HG03196 (cell line): ENCODE measurements around the gene PLXNA2.

ENCODE experiments used
- ATAC-seq: cut with Tn5 transposase; IDR thresholded peaks from one replicate; pipeline ENCODE4 v1.9.1; 2021; ENCODE audit not compliant: unreplicated experiment

The PLXNA2 gene

GRCh38 chr1:208243967-208244916, at the start of gene PLXNA2:
Gene PLXNA2, minus strand, starts transcription at chr1:208244384. Its CDS starts 26,462 bp downstream, at chr1:208217922.
- ATAC-seq, result no peak

- no peak for ATAC-seq
Observed at GRCh38 chr1:208292908-208293307, 48.7 kb upstream of the PLXNA2 start.

- ATAC-seq, result no peak
Observed at GRCh38 chr1:208291923-208292711, 47.9 kb upstream of the PLXNA2 start.

GRCh38 chr1:208291129-208291528, 46.9 kb upstream of the PLXNA2 start:
- ATAC-seq, result no peak

- no peak for ATAC-seq
Observed at GRCh38 chr1:208289716-208290115, 45.5 kb upstream of the PLXNA2 start.

- no peak for ATAC-seq
Observed at GRCh38 chr1:208288495-208288894, 44.3 kb upstream of the PLXNA2 start.

- no peak for ATAC-seq
Observed at GRCh38 chr1:208280681-208281450, 36.7 kb upstream of the PLXNA2 start.

GRCh38 chr1:208279826-208280588, 35.8 kb upstream of the PLXNA2 start:
- no peak for ATAC-seq

- no peak for ATAC-seq
Observed at GRCh38 chr1:208278638-208279037, 34.5 kb upstream of the PLXNA2 start.

- no peak for ATAC-seq
Observed at GRCh38 chr1:208276757-208277435, 32.7 kb upstream of the PLXNA2 start.

- no peak for ATAC-seq
Observed at GRCh38 chr1:208275083-208275482, 30.9 kb upstream of the PLXNA2 start.

GRCh38 chr1:208273386-208274017, 29.3 kb upstream of the PLXNA2 start:
- ATAC-seq, result no peak

GRCh38 chr1:208272713-208273112, 28.5 kb upstream of the PLXNA2 start:
- no peak for ATAC-seq

- no peak for ATAC-seq
Observed at GRCh38 chr1:208272311-208272710, 28.1 kb upstream of the PLXNA2 start.

- no peak for ATAC-seq
Observed at GRCh38 chr1:208271236-208271635, 27.1 kb upstream of the PLXNA2 start.

GRCh38 chr1:208270651-208271141, 26.5 kb upstream of the PLXNA2 start:
- no peak for ATAC-seq

- ATAC-seq, result no peak
Observed at GRCh38 chr1:208269338-208269666, 25.1 kb upstream of the PLXNA2 start.

- ATAC-seq, result no peak
Observed at GRCh38 chr1:208268541-208269337, 24.6 kb upstream of the PLXNA2 start.
